K562 (cell line): ENCODE measurements around the gene MFNG. TPM values are rescaled to one million over a fixed set of nuclear protein-coding genes. Genes with fewer than 3 reads are reported as not detected.

Experiments used
- ATAC-seq: fragments of 200-7000 bp; cut with Tn5 transposase; 3 replicates; pipeline ENCODE4 v1.9.1; 2020; ENCODE audit warnings: moderate library complexity
- BruUV-seq: library from RNA; stranded (reverse); fragments of 400-500 nt; replicated peaks from 2 replicates; lab custom pipeline; 2021; lab: Mats Ljungman, UMichigan
- CTCF ChIA-PET: fragments of 300-600 bp; formaldehyde crosslinking; extraction: SDS; loops from one replicate; lab custom pipeline; 2021; ENCODE audit warnings: low intra/inter-chr PET ratio; lab: Yijun Ruan, JAX
- POLR2A ChIA-PET: fragments of 300-600, 350-650 bp; sonication (Branson Sonifier 250); formaldehyde crosslinking; extraction: SDS; loops from one replicate; lab custom pipeline; 2021; ENCODE audit warnings: antibody characterized with exemption, inconsistent platforms; lab: Yijun Ruan, JAX
- DNase-seq, 4 experiments: peaks; one replicate each; pipeline versions ENCODE4 v3.0.0 to v3.0.0-alpha.2; 2011 to 2018; ENCODE audit warnings: low spot score in 3 of 4, mixed read lengths in 3 of 4; ENCODE audit errors: extremely low read depth in 1 of 4
- FAIRE-seq: peaks from 2 replicates; lab custom pipeline; 2011; peaks lifted over from hg19 to GRCh38; lab: Jason Lieb, UNC
- H2AFZ ChIP-seq: 2 replicates; pipeline ENCODE4 v1.6.0; 2011; ENCODE audit warnings: low read depth, low read length, control low read depth, inconsistent platforms
- H3K27ac ChIP-seq: fragments of 200-600 bp; 3 replicates; pipeline ENCODE4 v1.8.0; 2011; ENCODE audit warnings: low read depth, mild to moderate bottlenecking, control low read depth, inconsistent platforms, low read length, moderate library complexity, mixed read lengths; ENCODE audit errors: extremely low read depth
- H3K27me3 ChIP-seq, 2 experiments: fragments of 300-600 bp in 1 of 2; 2 replicates in 1 of 2; 3 replicates in 1 of 2; pipeline versions ENCODE4 v1.6.0 to v1.8.0; 2011; ENCODE audit warnings: inconsistent platforms in 2 of 2, low read length in 2 of 2, mild to moderate bottlenecking in 1 of 2, mixed read lengths in 1 of 2, moderate library complexity in 1 of 2; ENCODE audit not compliant: control insufficient read depth in 2 of 2, insufficient read depth in 2 of 2
- H3K36me3 ChIP-seq: fragments of 300-600 bp; 3 replicates; pipeline ENCODE4 v1.8.0; 2011; ENCODE audit warnings: mild to moderate bottlenecking, low read length, inconsistent platforms; ENCODE audit not compliant: control insufficient read depth, insufficient read depth
- H3K4me1 ChIP-seq, 2 experiments: fragments of 200-600 bp in 1 of 2; replicated peaks in 1 of 2; 2 replicates in 1 of 2; 3 replicates in 1 of 2; pipeline versions ENCODE4 v1.5.1 to v1.8.0; 2011; ENCODE audit warnings: inconsistent platforms in 2 of 2, low read length in 2 of 2, mild to moderate bottlenecking in 1 of 2, mixed read lengths in 1 of 2, moderate library complexity in 1 of 2; ENCODE audit not compliant: control insufficient read depth in 2 of 2, insufficient read depth in 2 of 2
- H3K4me2 ChIP-seq: 2 replicates; pipeline ENCODE4 v1.6.1; 2011; ENCODE audit warnings: low read length, control low read depth, inconsistent platforms, mixed read lengths; ENCODE audit not compliant: insufficient read depth
- H3K4me3 ChIP-seq: fragments of 200-600 bp; sonication (generic), shearing (Covaris generic); 2 replicates; pipeline ENCODE4 v1.5.1; 2016; ENCODE audit warnings: control low read depth, inconsistent platforms
- H3K79me2 ChIP-seq: fragments of 200-600 bp; 3 replicates; pipeline ENCODE4 v1.8.0; 2011; ENCODE audit warnings: low read length, inconsistent platforms; ENCODE audit not compliant: control insufficient read depth, insufficient read depth
- H3K9ac ChIP-seq, 2 experiments: 2 replicates each; pipeline versions ENCODE4 v1.6.0 to v1.6.1; 2011; ENCODE audit warnings: low read depth in 2 of 2, low read length in 2 of 2, control low read depth in 1 of 2, inconsistent platforms in 1 of 2, mild to moderate bottlenecking in 1 of 2, mixed read lengths in 1 of 2; ENCODE audit not compliant: insufficient read depth in 1 of 2
- H3K9me1 ChIP-seq: one replicate; pipeline ENCODE4 v1.6.0; 2011; ENCODE audit warnings: inconsistent platforms, mild to moderate bottlenecking, low read length, moderate library complexity; ENCODE audit not compliant: control insufficient read depth, insufficient read depth
- H3K9me3 ChIP-seq: replicated peaks from 2 replicates; pipeline ENCODE4 v1.5.1; 2011; ENCODE audit warnings: low read depth, low read length, inconsistent platforms; ENCODE audit not compliant: control insufficient read depth, insufficient read depth
- H4K20me1 ChIP-seq: replicated peaks from 2 replicates; pipeline ENCODE4 v1.6.1; 2011; ENCODE audit warnings: low read length, inconsistent platforms, mixed read lengths; ENCODE audit not compliant: control insufficient read depth, insufficient read depth
- ETS1 ChIP-seq: conservative IDR thresholded peaks from 2 replicates; pipeline ENCODE4 v1.6.1; 2011; ENCODE audit warnings: low read depth, mild to moderate bottlenecking, low read length; ENCODE audit not compliant: control insufficient read depth
- ETV6 ChIP-seq, 3 experiments: fragments of 150-350 bp in 1 of 3; sonication (generic) in 1 of 3; formaldehyde crosslinking in 1 of 3; IDR thresholded peaks; 2 replicates each; pipeline versions ENCODE4 v1.6.1 to v1.8.0; 2014 to 2022; ENCODE audit warnings: borderline replicate concordance in 2 of 3, low read depth in 2 of 3, antibody characterized with exemption in 1 of 3, low read length in 1 of 3, mild to moderate bottlenecking in 1 of 3, missing genetic modification reagents in 1 of 3
- GATAD2B ChIP-seq: fragments of 450-650 bp; IDR thresholded peaks from 2 replicates; pipeline ENCODE4 v1.6.1; 2017; ENCODE audit warnings: mild to moderate bottlenecking, borderline replicate concordance
- HDAC2 ChIP-seq: fragments of 450-650 bp; IDR thresholded peaks from 2 replicates; pipeline ENCODE4 v1.6.1; 2016; ENCODE audit warnings: mild to moderate bottlenecking
- HNRNPH1 ChIP-seq: fragments of 200-400 bp; formaldehyde crosslinking; optimal IDR thresholded peaks from 2 replicates; pipeline ENCODE3; 2017; ENCODE audit warnings: low read depth, mild to moderate bottlenecking, low read length, moderate library complexity
- LCOR ChIP-seq: sonication (generic); formaldehyde crosslinking; IDR thresholded peaks from 2 replicates; pipeline ENCODE4 v1.8.0; 2022; ENCODE audit warnings: mild to moderate bottlenecking, missing genetic modification reagents
- PHF8 ChIP-seq: fragments of 200-600 bp; sonication (generic); IDR thresholded peaks from 2 replicates; pipeline ENCODE4 v1.6.1; 2012; ENCODE audit warnings: mixed run types, mild to moderate bottlenecking, inconsistent platforms, low read length, moderate library complexity, borderline replicate concordance
- RAD21 ChIP-seq, 2 experiments: fragments of 250-450 bp in 1 of 2; fragments of 450-650 bp in 1 of 2; sonication (Bioruptor Pico) in 1 of 2; formaldehyde crosslinking in 1 of 2; IDR thresholded peaks in 1 of 2; conservative IDR thresholded peaks in 1 of 2; 2 replicates each; pipeline versions ENCODE4 v1.4.0 to v1.8.0; 2020 to 2022; ENCODE audit warnings: mild to moderate bottlenecking in 2 of 2, moderate library complexity in 1 of 2
- RBM15 ChIP-seq: fragments of 200-400 bp; formaldehyde crosslinking; IDR thresholded peaks from 2 replicates; pipeline ENCODE4 v1.6.1; 2018; ENCODE audit warnings: mild to moderate bottlenecking, low read length, moderate library complexity; ENCODE audit not compliant: insufficient read depth
- RCOR1 ChIP-seq, 2 experiments: IDR thresholded peaks; 2 replicates each; pipeline ENCODE4 v1.6.1; 2012; ENCODE audit warnings: low read depth in 2 of 2, low read length in 2 of 2, borderline replicate concordance in 1 of 2, improper control_type of control experiment in 1 of 2
- STAT5B ChIP-seq: fragments of 250-450 bp; sonication (Bioruptor Pico); IDR thresholded peaks from 2 replicates; pipeline ENCODE4 v1.8.0; 2021; ENCODE audit warnings: mild to moderate bottlenecking, inconsistent platforms
- ZFP36 ChIP-seq: fragments of 150-350 bp; IDR thresholded peaks from 2 replicates; pipeline ENCODE4 v1.6.1; 2018; ENCODE audit warnings: low read length, low read depth; ENCODE audit not compliant: partially characterized antibody
- ZNF197 ChIP-seq: fragments of 200-800 bp; sonication (Bioruptor generic); IDR thresholded peaks from 2 replicates; pipeline ENCODE4 v1.6.1; 2016; ENCODE audit warnings: low read depth, missing genetic modification characterization, missing compliant biosample characterization
- WGBS: fragments of 100-300 bp; shearing (Covaris generic); methylation state at CpG from one replicate; pipeline ENCODE4 v1.1.6; 2016; ENCODE audit warnings: low coverage, mixed read lengths; ENCODE audit not compliant: insufficient coverage; ENCODE audit errors: missing lambda C conversion rate; 5-methylcytosine and 5-hydroxymethylcytosine counted together
- in situ Hi-C: fragments of 300-500 bp; cut with MboI; formaldehyde crosslinking; loops from 4 replicates; pipeline ENCODE4 v1.15.0; 2018; ENCODE audit warnings: inconsistent platforms, mixed read lengths
- intact Hi-C: fragments of 100-400 bp; cut with micrococcal nuclease; formaldehyde crosslinking; loops from 2 replicates; pipeline ENCODE4 v1.14.2; 2022
- polyA plus RNA-seq, 8 experiments: library from polyadenylated mRNA; depleted of rRNA in 4 of 8; stranded (reverse) in 5 of 8; unstranded in 3 of 8; fragments of >200 nt; fragmentation: Nextera tagmentation in 2 of 8; fragmentation: Illumina TruSeq in 1 of 8; extraction: Ambion mirVana in 2 of 8; extraction: Trizol in 1 of 8; gene quantifications; 2 replicates each; pipeline versions ENCODE4 v1.2.1 to v1.2.3, GENCODE V29; 2011 to 2014; ENCODE audit warnings: inconsistent platforms in 1 of 8, missing spikeins in 1 of 8
- total RNA-seq, 7 experiments: library from RNA; depleted of rRNA in 6 of 7; stranded (reverse); fragments of >200 nt in 6 of 7; fragmentation: Illumina TruSeq in 2 of 7; extraction: Trizol in 2 of 7; gene quantifications; 2 replicates each; pipeline versions ENCODE4 v1.2.1 to v1.2.3, GENCODE V29; 2011 to 2021; ENCODE audit warnings: low replicate concordance in 1 of 7
- TF ChIP-seq, protein P1 (sequence below): sonication (generic); formaldehyde crosslinking; IDR thresholded peaks from 2 replicates; pipeline ENCODE4 v1.8.0; 2022; ENCODE audit warnings: mild to moderate bottlenecking, missing genetic modification reagents
- TF ChIP-seq, protein P2 (sequence below): sonication (generic); formaldehyde crosslinking; IDR thresholded peaks from 2 replicates; pipeline ENCODE4 v1.8.1; 2023; ENCODE audit warnings: mild to moderate bottlenecking, missing genetic modification reagents

The MFNG gene
- total and polyA plus RNA-seq, 9 of the 15 experiments (the other 6 are each of a cell fraction or from before 2014, with no cell fraction given) = 0.13 to 0.73 (median 0.38) TPM; not detected in 4

GRCh38 chr22:37448516-37449127, 37.6 kb downstream of the MFNG start:
- no peaks in the 10 kb centered on the region for H3K9me3 ChIP-seq
- ChIA-PET CTCF (no interaction called here), POLR2A (interaction anchor here (0.6 to 1.0 kb wide), 2 partner anchors 136 to 325 kb away, joined by 3 read pairs; no protein-coding TSS in a partner anchor)
- no peak overlapping the region for H3K27ac ChIP-seq
- no peak for FAIRE-seq
- ATAC-seq = no peak
- no TSS peak for BruUV-seq
- H3K9me1 ChIP-seq = no peaks in the 10 kb centered on the region
- intact Hi-C loops = no loop called here
- H3K36me3 ChIP-seq = no peaks in the 10 kb centered on the region
- H3K9ac ChIP-seq = no peak overlapping the region
- no peak overlapping the region for H3K4me2 ChIP-seq
- no peak overlapping the region for H3K4me3 ChIP-seq
- no peaks in the 10 kb centered on the region for H4K20me1 ChIP-seq
- H3K79me2 ChIP-seq = no peaks in the 10 kb centered on the region
- TF ChIP-seq GATAD2B (no peak), RAD21 (CRISPR knock-in tag; conservative IDR thresholded peaks at IDR 0.05 in 1 of 2, IDR thresholded peaks at IDR 0.05 in 1 of 2) (no peak), STAT5B (CRISPR knock-in tag) (no peak), ETS1 (no peak), PHF8 (no peak), HNRNPH1 (no peak), LCOR (CRISPR knock-in tag) (no peak), ETV6 (IDR thresholded peaks at IDR 0.05; ENCODE audit: borderline replicate concordance in 1 of 2, low read depth in 2 of 2, low read length in 1 of 2) (no peak), ETV6 (CRISPR knock-in tag; IDR thresholded peaks at IDR 0.05; ENCODE audit: borderline replicate concordance) (no peak), RBM15 (no peak), ZFP36 (no peak), RCOR1 (IDR thresholded peaks at IDR 0.05; ENCODE audit: borderline replicate concordance in 1 of 2, low read depth in 2 of 2, low read length in 2 of 2) (no peak), ZNF197 (CRISPR knock-in tag) (no peak), HDAC2 (no peak)
- TF ChIP-seq, protein P1, sequence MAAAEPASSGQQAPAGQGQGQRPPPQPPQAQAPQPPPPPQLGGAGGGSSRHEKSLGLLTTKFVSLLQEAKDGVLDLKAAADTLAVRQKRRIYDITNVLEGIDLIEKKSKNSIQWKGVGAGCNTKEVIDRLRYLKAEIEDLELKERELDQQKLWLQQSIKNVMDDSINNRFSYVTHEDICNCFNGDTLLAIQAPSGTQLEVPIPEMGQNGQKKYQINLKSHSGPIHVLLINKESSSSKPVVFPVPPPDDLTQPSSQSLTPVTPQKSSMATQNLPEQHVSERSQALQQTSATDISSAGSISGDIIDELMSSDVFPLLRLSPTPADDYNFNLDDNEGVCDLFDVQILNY = no peak
- TF ChIP-seq, protein P2, sequence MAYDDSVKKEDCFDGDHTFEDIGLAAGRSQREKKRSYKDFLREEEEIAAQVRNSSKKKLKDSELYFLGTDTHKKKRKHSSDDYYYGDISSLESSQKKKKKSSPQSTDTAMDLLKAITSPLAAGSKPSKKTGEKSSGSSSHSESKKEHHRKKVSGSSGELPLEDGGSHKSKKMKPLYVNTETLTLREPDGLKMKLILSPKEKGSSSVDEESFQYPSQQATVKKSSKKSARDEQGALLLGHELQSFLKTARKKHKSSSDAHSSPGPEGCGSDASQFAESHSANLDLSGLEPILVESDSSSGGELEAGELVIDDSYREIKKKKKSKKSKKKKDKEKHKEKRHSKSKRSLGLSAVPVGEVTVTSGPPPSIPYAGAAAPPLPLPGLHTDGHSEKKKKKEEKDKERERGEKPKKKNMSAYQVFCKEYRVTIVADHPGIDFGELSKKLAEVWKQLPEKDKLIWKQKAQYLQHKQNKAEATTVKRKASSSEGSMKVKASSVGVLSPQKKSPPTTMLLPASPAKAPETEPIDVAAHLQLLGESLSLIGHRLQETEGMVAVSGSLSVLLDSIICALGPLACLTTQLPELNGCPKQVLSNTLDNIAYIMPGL = no peak
- peaks cover 0 to 41% of the 10 kb centered on the region in 2 experiments; a peak in 3 of 5 replicates for H3K27me3 ChIP-seq
- in situ Hi-C loops = no loop called here
- H2AFZ ChIP-seq = no peak overlapping the region
- DNase-seq = no peak
- H3K4me1 ChIP-seq = no peaks in the 10 kb centered on the region
- WGBS = 4% methylated on average over 17 of the region's 18 CpGs
